Measurements from ENCODE around the gene OR2T27. TPM values are rescaled to one million over a fixed set of nuclear protein-coding genes. Genes with fewer than 3 reads are reported as not detected.

OR2T27 gene
- total RNA-seq, 1 experiment from 2014 or later: not detected

Other genes with a start within 250 kb of the OR2T27 start
- gene OR2T2, start 209.9 kb downstream of the OR2T27 start, total RNA-seq (2021; ENCODE audit: unreplicated experiment): not detected
- gene OR2T3, start 182.2 kb downstream of the OR2T27 start, total RNA-seq (2021; ENCODE audit: unreplicated experiment): not detected
- not detected for gene OR2T5, start 166.9 kb downstream of the OR2T27 start, total RNA-seq (2021; ENCODE audit: unreplicated experiment)
- gene OR2G6, start 147.5 kb downstream of the OR2T27 start, total RNA-seq (2021; ENCODE audit: unreplicated experiment): not detected
- not detected for gene OR2T29, start 92.8 kb downstream of the OR2T27 start, total RNA-seq (2021; ENCODE audit: unreplicated experiment)
- gene OR2T34, start 80.8 kb downstream of the OR2T27 start, total RNA-seq (2021; ENCODE audit: unreplicated experiment): not detected
- gene OR2T10, start 57.8 kb downstream of the OR2T27 start, total RNA-seq (2021; ENCODE audit: unreplicated experiment): not detected
- gene OR2T11, start 20.4 kb downstream of the OR2T27 start, total RNA-seq (2021; ENCODE audit: unreplicated experiment): not detected
- not detected for gene OR2T35, start 10.2 kb downstream of the OR2T27 start, total RNA-seq (2021; ENCODE audit: unreplicated experiment)
- gene OR14I1, start 47.2 kb upstream of the OR2T27 start, total RNA-seq (2021; ENCODE audit: unreplicated experiment): not detected
- gene LYPD8, start 100.2 kb upstream of the OR2T27 start, total RNA-seq (2021; ENCODE audit: unreplicated experiment): not detected
- gene SH3BP5L, start 170.4 kb upstream of the OR2T27 start, total RNA-seq (2021; ENCODE audit: unreplicated experiment): 22.3 TPM
- 27.6 TPM for gene ZNF672, start 182.7 kb upstream of the OR2T27 start, total RNA-seq (2021; ENCODE audit: unreplicated experiment)
- gene ZNF692, start 203.6 kb upstream of the OR2T27 start, total RNA-seq (2021; ENCODE audit: unreplicated experiment): 76.2 TPM

Data from HCT116 (cell line).